Right lobe of liver (tissue), 6 donors: ENCODE data around the gene PAN3. TPM values are rescaled to one million over a fixed set of nuclear protein-coding genes. Genes with fewer than 3 reads are reported as not detected.

Source experiments
- ATAC-seq, 4 donors: fragments of 200-7000 bp; cut with Tn5 transposase; one replicate each; pipeline ENCODE4 v1.9.1; 2020; ENCODE audit warnings: mild to moderate bottlenecking in 4 of 4, moderate library complexity in 4 of 4
- DNase-seq, 3 donors: peaks; one replicate each; pipeline ENCODE4 v3.0.0-alpha.2; 2020
- H3K27ac ChIP-seq, 3 donors: fragments of 200-600 bp; one replicate each; pipeline ENCODE4 v1.8.0; 2022
- H3K27me3 ChIP-seq, 2 donors: fragments of 200-600 bp; one replicate each; pipeline ENCODE4 v1.8.0; 2022
- H3K36me3 ChIP-seq, 4 donors: fragments of 200-600 bp; sonication (generic) in 1 of 4; one replicate each; pipeline versions ENCODE4 v1.5.1 to v1.8.0; 2017 to 2022; ENCODE audit warnings: control low read depth in 1 of 4
- H3K4me1 ChIP-seq, 4 donors: fragments of 200-600 bp; sonication (generic) in 1 of 4; one replicate each; pipeline versions ENCODE4 v1.5.1 to v1.8.0; 2017 to 2022; ENCODE audit warnings: control low read depth in 1 of 4
- H3K4me3 ChIP-seq, 3 donors: fragments of 200-600 bp; one replicate each; pipeline ENCODE4 v1.8.0; 2022
- H3K9me3 ChIP-seq, 4 donors: fragments of 200-600 bp; sonication (generic) in 1 of 4; one replicate each; pipeline versions ENCODE4 v1.5.1 to v1.8.0; 2017 to 2022; ENCODE audit warnings: control low read depth in 1 of 4
- CTCF ChIP-seq, 4 donors: fragments of 200-600 bp in 3 of 4; fragments of 450-650 bp in 1 of 4; IDR thresholded peaks; one replicate each; pipeline versions ENCODE4 v1.5.1 to v1.8.0; 2016 to 2022; ENCODE audit warnings: antibody characterized with exemption in 4 of 4, mild to moderate bottlenecking in 2 of 4
- POLR2A ChIP-seq: fragments of 450-650 bp; IDR thresholded peaks from one replicate; pipeline ENCODE4 v1.6.1; 2017; ENCODE audit warnings: antibody characterized with exemption, mild to moderate bottlenecking
- WGBS: methylation state at CpG from one replicate; pipeline ENCODE4 v1.1.6; 2018; ENCODE audit warnings: low coverage, low lambda C conversion rate; ENCODE audit not compliant: insufficient coverage; ENCODE audit errors: missing lambda C conversion rate; 5-methylcytosine and 5-hydroxymethylcytosine counted together
- intact Hi-C, 2 donors: fragments of 100-400 bp; cut with DNase I; formaldehyde crosslinking; loops; one replicate each; pipeline versions ENCODE4 v1.11.2 to v1.14.1; 2022
- total RNA-seq, 6 experiments: library from RNA; depleted of rRNA in 2 of 6; stranded (reverse); fragments of >200 nt in 2 of 6; fragmentation: NEBNext Ultra II Directional in 3 of 6; extraction: Animal tissue kit (Norgen Biotek cat#: 25700) in 3 of 6; gene quantifications; one replicate each; pipeline versions ENCODE4 v1.1.0 to v1.2.4, GENCODE V29; 2016 to 2023
- donor health status: DM: no; HTN: yes; CAD: no.
- donor health status: DM: no; HTN: no; CAD: no.
- donor health status: DM: no; HTN: no; CAD: no.
- donor health status: DM: no; HTN: yes; CAD: no.
- donor health status: DM: no; HTN: yes; CAD: no.

PAN3 gene
- total RNA-seq, 6 experiments from 2014 or later = 7.0 to 12.5 (median 10.2) TPM

- Histone ChIP-seq H3K9me3 (no peaks in the 10 kb centered on the region), H3K36me3 (no peaks in the 10 kb centered on the region), H3K27me3 (no peaks in the 10 kb centered on the region), H3K27ac (no peak overlapping the region), H3K4me3 (no peak overlapping the region), H3K4me1 (no peaks in the 10 kb centered on the region)
- no peak for ATAC-seq
- 62% methylated on average over 5 of the region's 6 CpGs for WGBS
- TF ChIP-seq POLR2A (no peak), CTCF (IDR thresholded peaks at IDR 0.05) (peak in 2 of 4 donors; percentile 5 to 11)
- intact Hi-C loops = no loop called here
- DNase-seq = no peak
Observed at GRCh38 chr13:28313579-28313978, 175.2 kb downstream of the PAN3 start.

DNA sequence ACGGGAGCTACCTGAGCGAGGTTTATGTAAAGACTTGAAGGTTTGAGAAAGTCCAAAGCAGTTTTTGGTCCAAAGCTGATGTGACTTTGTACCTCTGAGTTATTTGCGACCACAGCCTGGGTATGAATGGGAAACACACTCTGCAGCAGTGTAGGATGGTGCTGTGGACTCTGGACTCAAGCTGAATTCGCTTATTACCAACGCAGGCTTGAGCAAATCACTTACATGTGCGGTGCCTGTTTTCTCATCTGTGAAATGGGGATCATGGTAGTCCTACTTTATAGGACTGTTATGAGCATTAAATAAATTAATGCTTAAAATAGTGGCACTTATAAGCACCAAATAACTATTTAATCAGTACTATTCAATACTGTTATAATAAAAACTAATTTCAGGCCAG is 176.5 kb downstream of the PAN3 start:
- Histone ChIP-seq H3K27ac (no peak overlapping the region), H3K4me1 (no peaks in the 10 kb centered on the region), H3K9me3 (no peaks in the 10 kb centered on the region), H3K4me3 (no peak overlapping the region), H3K27me3 (no peaks in the 10 kb centered on the region), H3K36me3 (no peaks in the 10 kb centered on the region)
- 64% methylated on average over 5 of the region's 6 CpGs for WGBS
- ATAC-seq = no peak
- intact Hi-C loops = no loop called here
- no peak for DNase-seq
- no peak for TF ChIP-seq POLR2A
- TF ChIP-seq CTCF (IDR thresholded peaks at IDR 0.05) = no peak

- TF ChIP-seq POLR2A (no peak), CTCF (IDR thresholded peaks at IDR 0.05) (no peak)
- H3K4me1 ChIP-seq = no peaks in the 10 kb centered on the region
- no peaks in the 10 kb centered on the region for H3K9me3 ChIP-seq
- no peaks in the 10 kb centered on the region for H3K27me3 ChIP-seq
- H3K4me3 ChIP-seq = no peak overlapping the region
- H3K27ac ChIP-seq = no peak overlapping the region
- ATAC-seq = peak; percentile 44 to 65 (median 58)
- intact Hi-C loops = no loop called here
- no peaks in the 10 kb centered on the region for H3K36me3 ChIP-seq
- 55% methylated on average over 5 of the region's 5 CpGs for WGBS
- DNase-seq = no peak
Observed at GRCh38 chr13:28316129-28316528, 177.8 kb downstream of the PAN3 start.

DNA sequence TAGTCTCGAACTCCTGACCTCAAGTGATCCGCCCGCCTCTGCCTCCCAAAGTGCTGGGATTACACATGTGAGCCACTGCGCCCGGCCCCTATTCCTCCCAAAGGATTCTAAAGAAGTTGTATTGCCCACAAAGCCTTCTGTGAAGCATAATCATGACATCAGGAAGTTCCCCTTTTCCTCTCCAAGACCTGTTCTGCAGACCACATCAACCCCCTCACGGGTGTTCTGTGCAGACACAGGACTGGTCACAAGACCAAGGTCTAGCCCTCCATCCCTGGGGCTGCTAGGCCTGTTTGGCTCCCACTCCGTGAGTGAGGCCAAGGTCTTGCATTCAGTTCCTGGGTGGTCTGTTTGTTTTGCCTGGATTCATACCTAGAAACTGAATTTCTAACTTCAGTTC is 178.5 kb downstream of the PAN3 start:
- Histone ChIP-seq H3K27ac (no peak overlapping the region), H3K27me3 (no peaks in the 10 kb centered on the region), H3K36me3 (no peaks in the 10 kb centered on the region), H3K4me3 (no peak overlapping the region), H3K4me1 (no peaks in the 10 kb centered on the region), H3K9me3 (no peaks in the 10 kb centered on the region)
- WGBS = 74% methylated on average over 7 of the region's 7 CpGs
- no peak for DNase-seq
- no peak for ATAC-seq
- intact Hi-C loops = no loop called here
- TF ChIP-seq CTCF (IDR thresholded peaks at IDR 0.05) (no peak), POLR2A (no peak)

- intact Hi-C loops = no loop called here
- Histone ChIP-seq H3K27me3 (no peaks in the 10 kb centered on the region), H3K27ac (no peak overlapping the region), H3K9me3 (no peaks in the 10 kb centered on the region), H3K36me3 (no peaks in the 10 kb centered on the region), H3K4me3 (no peak overlapping the region), H3K4me1 (no peaks in the 10 kb centered on the region)
- no peak for TF ChIP-seq POLR2A
- no peak for TF ChIP-seq CTCF (IDR thresholded peaks at IDR 0.05)
- WGBS = 76% methylated on average over 6 of the region's 7 CpGs
- ATAC-seq (no peak), DNase-seq (no peak)
Observed at GRCh38 chr13:28318496-28318895, 180.2 kb downstream of the PAN3 start.
